ENCODE results near the gene DOLK.

The DOLK gene

DNA sequence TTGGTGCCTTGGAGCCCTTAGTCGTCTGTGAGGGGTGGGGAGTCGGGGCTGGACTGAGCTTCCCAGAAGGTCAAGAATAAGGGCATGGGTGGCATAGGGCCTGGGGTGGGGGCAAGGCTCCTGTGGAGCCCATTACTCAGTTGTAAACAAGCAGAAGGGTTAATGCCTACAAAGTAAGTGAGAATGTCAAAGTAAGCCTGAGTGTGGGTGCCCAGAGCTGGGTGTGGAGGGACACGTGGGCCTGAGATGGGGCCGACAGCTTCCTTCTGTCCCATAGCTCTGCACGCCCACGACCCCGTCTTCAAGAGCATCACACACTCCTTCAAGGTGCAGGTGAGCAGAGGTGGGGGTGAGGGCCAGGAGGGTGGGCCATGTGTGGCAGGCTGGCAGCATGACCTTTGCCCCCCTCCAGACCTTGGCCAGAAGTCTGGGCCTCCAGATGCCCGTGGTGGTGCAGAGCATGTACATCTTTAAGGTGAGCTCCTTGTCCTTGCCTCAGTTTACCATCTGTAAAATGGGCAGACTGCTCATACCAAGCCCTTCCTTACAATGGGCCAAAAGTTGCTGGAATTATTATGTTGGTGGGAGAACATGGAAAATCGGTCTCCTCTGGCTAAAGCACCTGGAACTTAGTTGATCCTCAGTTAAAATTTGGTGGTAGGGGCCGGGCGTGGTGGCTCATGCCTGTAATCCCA, 11.1 kb downstream of the DOLK start:
- H3K27ac ChIP-seq (ENCODE audit: low read length, poor library complexity, severe bottlenecking): no peak overlapping the region
- H2AK5ac ChIP-seq (ENCODE audit: low read length, severe bottlenecking): no peak overlapping the region
- H3K14ac ChIP-seq (ENCODE audit: low read length in 2 of 2): no peak overlapping the region
- H3K4me2 ChIP-seq (ENCODE audit: low read length, poor library complexity, severe bottlenecking): no peak overlapping the region
- no peaks in the 10 kb centered on the region for H3K79me1 ChIP-seq (replicated peaks; ENCODE audit: low read length, poor library complexity, severe bottlenecking)
- no peak overlapping the region for H3K4me3 ChIP-seq (ENCODE audit: insufficient read depth in 1 of 2, low read depth in 1 of 2, low read length in 2 of 2)
- no peak overlapping the region for H2BK12ac ChIP-seq (ENCODE audit: low read length in 2 of 2)
- H2BK15ac ChIP-seq (ENCODE audit: low read depth, poor library complexity, severe bottlenecking): no peak overlapping the region
- H4K8ac ChIP-seq (ENCODE audit: low read length): no peak overlapping the region
- H2AFZ ChIP-seq (ENCODE audit: low read depth, low read length): no peak overlapping the region
- H2BK120ac ChIP-seq (ENCODE audit: low read depth, low read length): no peak overlapping the region
- no peak overlapping the region for H3K18ac ChIP-seq (ENCODE audit: low read depth in 1 of 2, low read length in 2 of 2)
- WGBS: 93% methylated on average over 10 of the region's 11 CpGs
- no peak for DNase-seq
- H3K36me3 ChIP-seq (ENCODE audit: control insufficient read depth in 1 of 2, insufficient read depth in 2 of 2, low read depth in 1 of 2, low read length in 2 of 2): peaks cover 11 to 15% of the 10 kb centered on the region in 2 experiments
- H3K4ac ChIP-seq (ENCODE audit: low read depth in 1 of 2, low read length in 2 of 2): no peak overlapping the region
- H3K23ac ChIP-seq (ENCODE audit: low read length in 2 of 2): no peak overlapping the region
- H3K9ac ChIP-seq (ENCODE audit: low read length): no peak overlapping the region
- H3K9me3 ChIP-seq (ENCODE audit: control insufficient read depth, low read length): no peaks in the 10 kb centered on the region
- H2BK5ac ChIP-seq (ENCODE audit: low read depth, low read length, poor library complexity, severe bottlenecking): no peak overlapping the region
- no peaks in the 10 kb centered on the region for H3K4me1 ChIP-seq (ENCODE audit: control insufficient read depth, insufficient read depth, low read depth, low read length)
- no peak overlapping the region for H4K91ac ChIP-seq (ENCODE audit: low read length)
- no peaks in the 10 kb centered on the region for H3K27me3 ChIP-seq (ENCODE audit: control insufficient read depth in 1 of 2, insufficient read depth in 1 of 2, low read length in 2 of 2)

DNA sequence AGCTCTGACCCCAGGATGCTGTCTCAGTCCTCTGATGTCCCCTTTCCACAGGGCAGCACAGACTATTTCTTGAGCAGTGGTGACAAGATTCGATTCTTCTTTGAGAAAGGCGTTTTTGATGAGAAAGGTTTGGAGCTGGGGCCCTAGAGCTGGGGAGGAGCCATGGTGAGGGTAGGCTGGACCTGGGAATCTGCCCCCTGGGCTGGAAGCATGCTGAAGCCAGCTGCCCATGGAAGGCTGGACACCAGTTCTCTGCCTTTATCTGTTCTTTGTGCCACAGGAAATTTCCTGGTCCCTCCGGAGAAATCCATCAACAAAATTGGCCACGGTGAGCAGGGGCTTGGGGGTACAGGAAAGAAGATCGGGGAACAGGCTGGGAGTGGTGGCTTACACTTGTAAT, 13.7 kb downstream of the DOLK start:
- no peaks in the 10 kb centered on the region for H3K4me1 ChIP-seq (ENCODE audit: control insufficient read depth, insufficient read depth, low read depth, low read length)
- H3K4me2 ChIP-seq (ENCODE audit: low read length, poor library complexity, severe bottlenecking): no peak overlapping the region
- no peak overlapping the region for H2BK120ac ChIP-seq (ENCODE audit: low read depth, low read length)
- H2BK15ac ChIP-seq (ENCODE audit: low read depth, poor library complexity, severe bottlenecking): no peak overlapping the region
- no peak overlapping the region for H3K27ac ChIP-seq (ENCODE audit: low read length, poor library complexity, severe bottlenecking)
- H3K9me3 ChIP-seq (ENCODE audit: control insufficient read depth, low read length): no peaks in the 10 kb centered on the region
- no peak overlapping the region for H3K18ac ChIP-seq (ENCODE audit: low read depth in 1 of 2, low read length in 2 of 2)
- no peak overlapping the region for H3K4ac ChIP-seq (ENCODE audit: low read depth in 1 of 2, low read length in 2 of 2)
- no peak for DNase-seq
- H3K36me3 ChIP-seq (ENCODE audit: control insufficient read depth in 1 of 2, insufficient read depth in 2 of 2, low read depth in 1 of 2, low read length in 2 of 2): peaks cover 9 to 10% of the 10 kb centered on the region in 2 experiments
- H3K23ac ChIP-seq (ENCODE audit: low read length in 2 of 2): no peak overlapping the region
- no peak overlapping the region for H2BK12ac ChIP-seq (ENCODE audit: low read length in 2 of 2)
- no peak overlapping the region for H4K91ac ChIP-seq (ENCODE audit: low read length)
- no peak overlapping the region for H2AK5ac ChIP-seq (ENCODE audit: low read length, severe bottlenecking)
- H3K9ac ChIP-seq (ENCODE audit: low read length): no peak overlapping the region
- no peak overlapping the region for H3K14ac ChIP-seq (ENCODE audit: low read length in 2 of 2)
- H2AFZ ChIP-seq (ENCODE audit: low read depth, low read length): no peak overlapping the region
- WGBS: 92% methylated on average over 5 of the region's 5 CpGs
- H3K4me3 ChIP-seq (ENCODE audit: insufficient read depth in 1 of 2, low read depth in 1 of 2, low read length in 2 of 2): no peak overlapping the region
- H3K79me1 ChIP-seq (replicated peaks; ENCODE audit: low read length, poor library complexity, severe bottlenecking): no peaks in the 10 kb centered on the region
- no peak overlapping the region for H4K8ac ChIP-seq (ENCODE audit: low read length)
- no peak overlapping the region for H2BK5ac ChIP-seq (ENCODE audit: low read depth, low read length, poor library complexity, severe bottlenecking)
- H3K27me3 ChIP-seq (ENCODE audit: control insufficient read depth in 1 of 2, insufficient read depth in 1 of 2, low read length in 2 of 2): no peaks in the 10 kb centered on the region

DNA sequence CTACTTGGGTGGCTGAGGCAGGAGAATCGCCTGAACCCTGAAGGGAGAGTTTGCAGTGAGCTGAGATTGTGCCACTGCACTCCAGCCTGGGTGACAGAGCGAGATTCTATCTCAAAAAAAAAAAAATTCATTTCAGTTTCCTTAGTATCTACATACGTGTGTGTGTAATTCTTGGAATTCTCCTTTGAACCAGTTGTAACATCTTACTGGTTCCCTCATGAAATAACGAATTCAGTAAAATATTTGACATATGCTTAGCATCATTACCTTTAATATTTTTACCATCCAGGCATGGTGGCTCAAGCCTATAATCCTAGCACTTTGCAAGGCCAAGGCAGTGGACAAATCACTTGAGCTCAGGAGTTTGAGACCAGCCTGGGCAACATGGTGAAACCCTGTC, 17.8 kb downstream of the DOLK start:
- Histone ChIP-seq H2BK12ac (ENCODE audit: low read length in 2 of 2) (no peak overlapping the region), H2BK15ac (ENCODE audit: low read depth, poor library complexity, severe bottlenecking) (no peak overlapping the region), H3K14ac (ENCODE audit: low read length in 2 of 2) (no peak overlapping the region), H3K4me2 (ENCODE audit: low read length, poor library complexity, severe bottlenecking) (no peak overlapping the region), H2BK120ac (ENCODE audit: low read depth, low read length) (no peak overlapping the region), H4K91ac (ENCODE audit: low read length) (no peak overlapping the region), H3K18ac (ENCODE audit: low read depth in 1 of 2, low read length in 2 of 2) (no peak overlapping the region), H3K79me1 (replicated peaks; ENCODE audit: low read length, poor library complexity, severe bottlenecking) (peaks cover 6% of the 10 kb centered on the region), H3K27me3 (ENCODE audit: control insufficient read depth in 1 of 2, insufficient read depth in 1 of 2, low read length in 2 of 2) (no peaks in the 10 kb centered on the region), H3K9ac (ENCODE audit: low read length) (no peak overlapping the region), H2AK5ac (ENCODE audit: low read length, severe bottlenecking) (no peak overlapping the region), H3K9me3 (ENCODE audit: control insufficient read depth, low read length) (no peaks in the 10 kb centered on the region), H3K36me3 (ENCODE audit: control insufficient read depth in 1 of 2, insufficient read depth in 2 of 2, low read depth in 1 of 2, low read length in 2 of 2) (peaks cover 0 to 5% of the 10 kb centered on the region in 2 experiments), H3K23ac (ENCODE audit: low read length in 2 of 2) (no peak overlapping the region), H2AFZ (ENCODE audit: low read depth, low read length) (no peak overlapping the region), H3K4me3 (ENCODE audit: insufficient read depth in 1 of 2, low read depth in 1 of 2, low read length in 2 of 2) (no peak overlapping the region), H3K4me1 (ENCODE audit: control insufficient read depth, insufficient read depth, low read depth, low read length) (peaks cover 3% of the 10 kb centered on the region), H2BK5ac (ENCODE audit: low read depth, low read length, poor library complexity, severe bottlenecking) (no peak overlapping the region), H3K4ac (ENCODE audit: low read depth in 1 of 2, low read length in 2 of 2) (no peak overlapping the region), H4K8ac (ENCODE audit: low read length) (no peak overlapping the region), H3K27ac (ENCODE audit: low read length, poor library complexity, severe bottlenecking) (no peak overlapping the region)
- 84% methylated on average over 3 of the region's 4 CpGs for WGBS
- no peak for DNase-seq

DNA sequence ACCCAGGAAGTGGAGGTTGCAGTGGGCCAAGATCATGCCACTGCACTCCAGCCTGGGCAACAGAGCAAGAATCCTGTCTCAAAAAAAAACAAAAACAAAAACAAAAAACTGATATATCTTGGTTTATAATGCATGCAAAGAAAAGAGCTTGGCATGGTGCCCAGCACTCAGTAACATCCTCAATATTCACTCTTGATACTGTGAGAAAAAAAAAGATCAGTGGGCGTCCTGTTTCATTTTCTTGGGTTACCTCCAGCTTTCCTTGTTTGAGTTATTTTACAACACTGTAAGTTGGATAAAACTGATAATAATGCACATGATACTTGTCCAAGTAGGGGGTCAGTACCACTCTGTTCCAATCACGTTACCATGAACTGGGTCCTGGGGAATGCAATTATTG, 18.8 kb downstream of the DOLK start:
- H2BK5ac ChIP-seq (ENCODE audit: low read depth, low read length, poor library complexity, severe bottlenecking): no peak overlapping the region
- no peak for DNase-seq
- H3K9ac ChIP-seq (ENCODE audit: low read length): no peak overlapping the region
- H2BK12ac ChIP-seq (ENCODE audit: low read length in 2 of 2): no peak overlapping the region
- H3K79me1 ChIP-seq (replicated peaks; ENCODE audit: low read length, poor library complexity, severe bottlenecking): peaks cover 6% of the 10 kb centered on the region
- H3K14ac ChIP-seq (ENCODE audit: low read length in 2 of 2): no peak overlapping the region
- H3K4me2 ChIP-seq (ENCODE audit: low read length, poor library complexity, severe bottlenecking): no peak overlapping the region
- no peak overlapping the region for H3K18ac ChIP-seq (ENCODE audit: low read depth in 1 of 2, low read length in 2 of 2)
- H2BK120ac ChIP-seq (ENCODE audit: low read depth, low read length): no peak overlapping the region
- H3K27me3 ChIP-seq (ENCODE audit: control insufficient read depth in 1 of 2, insufficient read depth in 1 of 2, low read length in 2 of 2): no peaks in the 10 kb centered on the region
- no peak overlapping the region for H3K27ac ChIP-seq (ENCODE audit: low read length, poor library complexity, severe bottlenecking)
- H3K36me3 ChIP-seq (ENCODE audit: control insufficient read depth in 1 of 2, insufficient read depth in 2 of 2, low read depth in 1 of 2, low read length in 2 of 2): peaks cover 0 to 5% of the 10 kb centered on the region in 2 experiments
- H3K9me3 ChIP-seq (ENCODE audit: control insufficient read depth, low read length): no peaks in the 10 kb centered on the region
- 100% methylated on average over 2 of the region's 2 CpGs for WGBS
- H3K23ac ChIP-seq (ENCODE audit: low read length in 2 of 2): no peak overlapping the region
- H2AK5ac ChIP-seq (ENCODE audit: low read length, severe bottlenecking): no peak overlapping the region
- H4K91ac ChIP-seq (ENCODE audit: low read length): no peak overlapping the region
- no peak overlapping the region for H3K4me3 ChIP-seq (ENCODE audit: insufficient read depth in 1 of 2, low read depth in 1 of 2, low read length in 2 of 2)
- H3K4ac ChIP-seq (ENCODE audit: low read depth in 1 of 2, low read length in 2 of 2): no peak overlapping the region
- no peak overlapping the region for H2AFZ ChIP-seq (ENCODE audit: low read depth, low read length)
- no peak overlapping the region for H4K8ac ChIP-seq (ENCODE audit: low read length)
- peaks cover 3% of the 10 kb centered on the region for H3K4me1 ChIP-seq (ENCODE audit: control insufficient read depth, insufficient read depth, low read depth, low read length)
- no peak overlapping the region for H2BK15ac ChIP-seq (ENCODE audit: low read depth, poor library complexity, severe bottlenecking)

Measured in mesenchymal stem cell (in vitro differentiated cells and primary cell).